WI38 (cell line): Measurements from ENCODE around the gene SEMA3G.

Experiments used
- H3K4me3 ChIP-seq: 2 replicates; pipeline ENCODE4 v1.5.1; 2011; ENCODE audit warnings: low read depth, mild to moderate bottlenecking, control low read depth, low read length
- CTCF ChIP-seq: IDR thresholded peaks from 2 replicates; pipeline ENCODE4 v1.5.1; 2012; ENCODE audit warnings: low read depth, mild to moderate bottlenecking, control low read depth, low read length

The SEMA3G gene

DNA sequence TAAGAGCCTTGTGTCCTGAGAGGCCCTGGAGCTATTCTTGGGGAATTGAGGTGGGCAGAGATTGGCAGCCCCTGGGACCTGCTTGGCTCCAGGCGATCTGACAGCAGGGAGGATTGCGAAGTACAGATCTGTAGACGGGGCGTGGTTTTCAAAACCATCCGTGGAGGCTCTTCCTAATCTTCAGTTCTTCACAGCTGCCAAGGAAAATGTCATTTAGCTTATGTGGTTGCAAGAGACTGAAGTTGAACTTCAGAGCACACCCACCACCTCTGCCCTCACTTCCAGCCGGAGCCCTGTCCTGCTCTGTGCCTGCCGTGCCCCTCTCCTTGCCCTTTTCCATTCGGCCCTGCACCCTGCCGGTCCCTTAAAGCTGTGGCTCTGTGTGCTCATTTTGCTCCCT lies 23.4 kb upstream of the SEMA3G start:
- no peak for TF ChIP-seq CTCF
- H3K4me3 ChIP-seq: no peak overlapping the region

DNA sequence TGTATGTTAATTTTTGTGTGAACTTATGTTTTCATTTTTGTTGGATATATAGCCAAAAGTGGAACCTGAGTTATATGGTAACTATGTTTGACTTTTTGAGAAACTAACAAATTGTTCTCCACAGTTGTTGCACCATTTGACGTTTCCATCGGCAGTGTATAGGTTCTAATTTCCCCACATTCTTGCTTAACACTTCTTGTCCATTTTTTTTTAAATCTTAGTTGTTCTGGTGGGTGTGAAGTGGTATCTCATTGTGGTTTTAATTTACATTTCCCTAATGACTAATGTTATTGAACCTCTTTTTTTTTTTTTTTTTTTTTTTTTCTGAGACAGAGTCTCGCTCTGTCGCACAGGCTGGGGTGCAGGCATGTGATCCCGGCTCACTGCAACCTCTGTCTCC lies 18.5 kb upstream of the SEMA3G start:
- H3K4me3 ChIP-seq: no peak overlapping the region
- TF ChIP-seq CTCF: no peak

DNA sequence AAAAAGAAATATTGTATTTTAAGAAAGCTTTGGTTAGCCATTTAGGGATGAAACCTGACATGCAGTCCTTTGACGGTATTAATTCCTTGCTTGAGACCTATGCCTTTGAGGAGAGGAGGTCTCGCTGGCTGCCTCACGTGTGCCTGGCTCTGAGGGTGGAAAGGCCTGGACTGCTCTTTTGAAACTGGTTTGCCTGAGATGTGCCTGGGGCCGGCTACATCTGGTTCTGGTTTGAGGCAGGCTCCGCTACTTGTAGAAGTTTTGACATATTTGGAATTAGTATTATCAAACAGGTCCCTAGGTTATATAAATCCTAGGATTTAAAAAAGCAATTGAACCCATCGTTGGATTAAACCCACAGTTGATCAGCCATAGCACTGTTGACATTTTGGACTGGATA lies 17.0 kb upstream of the SEMA3G start:
- no peak for TF ChIP-seq CTCF
- no peak overlapping the region for H3K4me3 ChIP-seq

GRCh38 chr3:52458770-52459545 lies 14.1 kb upstream of the SEMA3G start:
- TF ChIP-seq CTCF: no peak
- H3K4me3 ChIP-seq: no peak overlapping the region

DNA sequence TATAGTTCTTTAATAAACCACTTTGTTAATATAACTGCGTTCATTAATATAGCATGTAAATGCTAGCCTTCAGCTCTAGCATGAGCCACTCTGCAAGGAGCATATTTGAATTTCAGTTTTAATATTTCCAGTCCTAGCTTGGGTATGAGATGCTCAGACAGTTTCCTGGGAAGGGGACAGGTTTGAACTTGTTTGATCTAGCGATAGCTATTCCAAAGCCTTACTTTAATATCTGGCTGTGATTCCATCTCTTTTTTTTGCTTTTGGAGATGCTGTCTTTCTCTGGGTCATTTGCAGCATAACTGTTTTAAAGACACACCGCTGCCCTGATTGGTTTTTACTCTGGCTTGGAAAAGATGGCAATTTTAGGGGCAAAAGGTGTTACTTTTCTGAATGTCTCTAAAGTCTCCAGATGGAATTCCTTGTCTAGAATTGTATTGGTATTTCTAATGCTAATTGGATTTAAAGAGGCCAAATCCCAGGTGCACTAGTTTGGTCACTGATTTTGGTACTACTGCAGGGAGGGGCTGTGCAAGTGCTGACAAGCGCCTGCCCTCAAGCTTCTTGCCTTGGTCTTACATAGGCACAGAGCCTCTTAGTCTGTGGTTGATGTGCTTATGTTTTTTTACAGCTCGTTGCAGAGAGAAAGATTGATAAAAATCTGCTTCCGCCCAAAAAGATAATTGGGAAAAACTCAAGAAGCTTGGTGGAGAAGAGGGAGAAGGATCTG lies 13.3 kb upstream of the SEMA3G start:
- no peak overlapping the region for H3K4me3 ChIP-seq
- TF ChIP-seq CTCF: no peak

DNA sequence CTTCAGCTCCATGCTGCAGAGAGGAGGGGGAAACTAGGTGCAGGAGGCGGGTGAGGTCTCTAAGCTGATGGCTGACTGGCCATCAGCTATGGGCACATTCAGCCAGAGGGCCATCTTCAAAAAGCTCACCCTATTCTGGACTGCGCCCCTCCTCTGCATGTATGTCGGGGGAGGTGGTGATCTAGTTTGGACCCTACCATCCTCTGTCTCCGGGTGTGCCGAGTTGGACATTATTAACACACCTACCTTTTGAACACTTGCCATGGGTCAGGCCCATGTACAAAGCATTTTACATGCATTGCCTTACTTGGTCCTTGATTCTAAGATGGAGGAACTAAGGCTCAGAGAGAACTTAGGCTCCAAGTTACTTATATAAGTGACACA lies 11.9 kb upstream of the SEMA3G start:
- H3K4me3 ChIP-seq: peak overlapping the region; percentile 75
- no peak for TF ChIP-seq CTCF

GRCh38 chr3:52456169-52456799 lies 11.4 kb upstream of the SEMA3G start:
- peak overlapping the region; percentile 75 for H3K4me3 ChIP-seq
- no peak for TF ChIP-seq CTCF
